WTC11 (cell line): Measurements from ENCODE around the gene NT5DC1.

ENCODE experiments used
- EMX1 ChIP-seq: fragments of 250-450 bp; sonication (Bioruptor Pico); IDR thresholded peaks from 2 replicates; pipeline ENCODE4 v1.8.0; 2021; ENCODE audit warnings: mild to moderate bottlenecking
- TF ChIP-seq, protein P1 (sequence below): fragments of 200-600 bp; IDR thresholded peaks from 2 replicates; pipeline ENCODE4 v1.8.0; 2022; ENCODE audit warnings: antibody characterized with exemption
- TF ChIP-seq, protein P2 (sequence below): fragments of 250-450 bp; sonication (Bioruptor Pico); IDR thresholded peaks from 2 replicates; pipeline ENCODE4 v1.9.0; 2021; ENCODE audit warnings: mild to moderate bottlenecking, borderline replicate concordance
- TF ChIP-seq, protein P3 (sequence below): sonication (generic); formaldehyde crosslinking; conservative IDR thresholded peaks from 2 replicates; pipeline ENCODE4 v1.8.1; 2022; ENCODE audit warnings: mild to moderate bottlenecking, missing genetic modification reagents
- TF ChIP-seq, protein P4 (sequence below): sonication (generic); formaldehyde crosslinking; IDR thresholded peaks from 2 replicates; pipeline ENCODE4 v1.8.1; 2023; ENCODE audit warnings: mild to moderate bottlenecking, missing genetic modification reagents, moderate library complexity
- TF ChIP-seq, protein P5 (sequence below): sonication (generic); formaldehyde crosslinking; IDR thresholded peaks from 2 replicates; pipeline ENCODE4 v1.8.0; 2022; ENCODE audit warnings: mild to moderate bottlenecking, missing genetic modification reagents

DNA sequence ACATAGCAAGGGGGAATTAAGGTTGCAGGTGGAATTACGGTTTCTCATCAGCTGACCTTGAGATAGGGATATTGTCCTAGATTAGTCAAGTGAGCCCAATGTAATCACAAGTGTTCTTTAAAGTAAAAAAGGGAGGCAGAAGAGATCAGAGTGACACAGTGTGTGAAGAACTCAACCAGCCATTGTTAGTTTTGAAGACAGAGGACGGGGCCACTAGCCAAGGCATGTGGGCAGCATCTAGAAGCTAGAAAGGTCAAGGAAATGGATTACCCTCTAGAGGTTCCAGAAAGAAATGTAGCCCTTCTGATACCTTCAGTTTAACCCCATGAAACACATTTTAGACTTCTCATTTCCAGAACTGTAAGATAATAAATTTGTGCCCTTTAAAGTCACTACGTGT, 197.6 kb downstream of the NT5DC1 start:
- TF ChIP-seq, protein P1, sequence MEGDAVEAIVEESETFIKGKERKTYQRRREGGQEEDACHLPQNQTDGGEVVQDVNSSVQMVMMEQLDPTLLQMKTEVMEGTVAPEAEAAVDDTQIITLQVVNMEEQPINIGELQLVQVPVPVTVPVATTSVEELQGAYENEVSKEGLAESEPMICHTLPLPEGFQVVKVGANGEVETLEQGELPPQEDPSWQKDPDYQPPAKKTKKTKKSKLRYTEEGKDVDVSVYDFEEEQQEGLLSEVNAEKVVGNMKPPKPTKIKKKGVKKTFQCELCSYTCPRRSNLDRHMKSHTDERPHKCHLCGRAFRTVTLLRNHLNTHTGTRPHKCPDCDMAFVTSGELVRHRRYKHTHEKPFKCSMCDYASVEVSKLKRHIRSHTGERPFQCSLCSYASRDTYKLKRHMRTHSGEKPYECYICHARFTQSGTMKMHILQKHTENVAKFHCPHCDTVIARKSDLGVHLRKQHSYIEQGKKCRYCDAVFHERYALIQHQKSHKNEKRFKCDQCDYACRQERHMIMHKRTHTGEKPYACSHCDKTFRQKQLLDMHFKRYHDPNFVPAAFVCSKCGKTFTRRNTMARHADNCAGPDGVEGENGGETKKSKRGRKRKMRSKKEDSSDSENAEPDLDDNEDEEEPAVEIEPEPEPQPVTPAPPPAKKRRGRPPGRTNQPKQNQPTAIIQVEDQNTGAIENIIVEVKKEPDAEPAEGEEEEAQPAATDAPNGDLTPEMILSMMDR = no peak
- TF ChIP-seq, protein P2, sequence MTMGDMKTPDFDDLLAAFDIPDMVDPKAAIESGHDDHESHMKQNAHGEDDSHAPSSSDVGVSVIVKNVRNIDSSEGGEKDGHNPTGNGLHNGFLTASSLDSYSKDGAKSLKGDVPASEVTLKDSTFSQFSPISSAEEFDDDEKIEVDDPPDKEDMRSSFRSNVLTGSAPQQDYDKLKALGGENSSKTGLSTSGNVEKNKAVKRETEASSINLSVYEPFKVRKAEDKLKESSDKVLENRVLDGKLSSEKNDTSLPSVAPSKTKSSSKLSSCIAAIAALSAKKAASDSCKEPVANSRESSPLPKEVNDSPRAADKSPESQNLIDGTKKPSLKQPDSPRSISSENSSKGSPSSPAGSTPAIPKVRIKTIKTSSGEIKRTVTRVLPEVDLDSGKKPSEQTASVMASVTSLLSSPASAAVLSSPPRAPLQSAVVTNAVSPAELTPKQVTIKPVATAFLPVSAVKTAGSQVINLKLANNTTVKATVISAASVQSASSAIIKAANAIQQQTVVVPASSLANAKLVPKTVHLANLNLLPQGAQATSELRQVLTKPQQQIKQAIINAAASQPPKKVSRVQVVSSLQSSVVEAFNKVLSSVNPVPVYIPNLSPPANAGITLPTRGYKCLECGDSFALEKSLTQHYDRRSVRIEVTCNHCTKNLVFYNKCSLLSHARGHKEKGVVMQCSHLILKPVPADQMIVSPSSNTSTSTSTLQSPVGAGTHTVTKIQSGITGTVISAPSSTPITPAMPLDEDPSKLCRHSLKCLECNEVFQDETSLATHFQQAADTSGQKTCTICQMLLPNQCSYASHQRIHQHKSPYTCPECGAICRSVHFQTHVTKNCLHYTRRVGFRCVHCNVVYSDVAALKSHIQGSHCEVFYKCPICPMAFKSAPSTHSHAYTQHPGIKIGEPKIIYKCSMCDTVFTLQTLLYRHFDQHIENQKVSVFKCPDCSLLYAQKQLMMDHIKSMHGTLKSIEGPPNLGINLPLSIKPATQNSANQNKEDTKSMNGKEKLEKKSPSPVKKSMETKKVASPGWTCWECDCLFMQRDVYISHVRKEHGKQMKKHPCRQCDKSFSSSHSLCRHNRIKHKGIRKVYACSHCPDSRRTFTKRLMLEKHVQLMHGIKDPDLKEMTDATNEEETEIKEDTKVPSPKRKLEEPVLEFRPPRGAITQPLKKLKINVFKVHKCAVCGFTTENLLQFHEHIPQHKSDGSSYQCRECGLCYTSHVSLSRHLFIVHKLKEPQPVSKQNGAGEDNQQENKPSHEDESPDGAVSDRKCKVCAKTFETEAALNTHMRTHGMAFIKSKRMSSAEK = no peak
- TF ChIP-seq, protein P3, sequence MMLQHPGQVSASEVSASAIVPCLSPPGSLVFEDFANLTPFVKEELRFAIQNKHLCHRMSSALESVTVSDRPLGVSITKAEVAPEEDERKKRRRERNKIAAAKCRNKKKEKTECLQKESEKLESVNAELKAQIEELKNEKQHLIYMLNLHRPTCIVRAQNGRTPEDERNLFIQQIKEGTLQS = no peak
- no peak for TF ChIP-seq EMX1 (CRISPR knock-in tag)
- TF ChIP-seq, protein P4, sequence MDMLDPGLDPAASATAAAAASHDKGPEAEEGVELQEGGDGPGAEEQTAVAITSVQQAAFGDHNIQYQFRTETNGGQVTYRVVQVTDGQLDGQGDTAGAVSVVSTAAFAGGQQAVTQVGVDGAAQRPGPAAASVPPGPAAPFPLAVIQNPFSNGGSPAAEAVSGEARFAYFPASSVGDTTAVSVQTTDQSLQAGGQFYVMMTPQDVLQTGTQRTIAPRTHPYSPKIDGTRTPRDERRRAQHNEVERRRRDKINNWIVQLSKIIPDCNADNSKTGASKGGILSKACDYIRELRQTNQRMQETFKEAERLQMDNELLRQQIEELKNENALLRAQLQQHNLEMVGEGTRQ = no peak
- TF ChIP-seq, protein P5, sequence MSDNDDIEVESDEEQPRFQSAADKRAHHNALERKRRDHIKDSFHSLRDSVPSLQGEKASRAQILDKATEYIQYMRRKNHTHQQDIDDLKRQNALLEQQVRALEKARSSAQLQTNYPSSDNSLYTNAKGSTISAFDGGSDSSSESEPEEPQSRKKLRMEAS (CRISPR knock-in tag) = no peak
